Measurements from ENCODE around the gene TBC1D1.

TBC1D1 gene

GRCh38 chr4:38068107-38068506 is 177.2 kb downstream of the TBC1D1 start:
- peaks cover 12% of the 10 kb centered on the region for H3K4me1 Mint-ChIP-seq
- peaks cover 26% of the 10 kb centered on the region for H3K36me3 Mint-ChIP-seq (ENCODE audit: low read depth)
- H3K27ac Mint-ChIP-seq: peak overlapping the region in 2 of 3 experiments; percentile 44 to 73
- H3K27me3 Mint-ChIP-seq (ENCODE audit: low read depth): no peaks in the 10 kb centered on the region
- H3K9me3 Mint-ChIP-seq: no peaks in the 10 kb centered on the region
- no peak overlapping the region for H3K4me3 Mint-ChIP-seq
- TF ChIP-seq CTCF (IDR thresholded peaks at IDR 0.05; ENCODE audit: unreplicated experiment in 3 of 3): no peak

- peaks cover 12% of the 10 kb centered on the region for H3K4me1 Mint-ChIP-seq
- no peaks in the 10 kb centered on the region for H3K9me3 Mint-ChIP-seq
- H3K27me3 Mint-ChIP-seq (ENCODE audit: low read depth): no peaks in the 10 kb centered on the region
- peak overlapping the region; percentile 69 to 91 (median 87) for H3K27ac Mint-ChIP-seq
- H3K36me3 Mint-ChIP-seq (ENCODE audit: low read depth): peaks cover 26% of the 10 kb centered on the region
- peak; percentile 49 to 57 (median 56) for TF ChIP-seq CTCF (IDR thresholded peaks at IDR 0.05; ENCODE audit: unreplicated experiment in 3 of 3)
- H3K4me3 Mint-ChIP-seq: no peak overlapping the region
These were observed 178.4 kb downstream of the TBC1D1 start for GRCh38 chr4:38069271-38069760.

GRCh38 chr4:38071801-38072431 is 181.0 kb downstream of the TBC1D1 start:
- peak overlapping the region; percentile 60 to 66 (median 65) for H3K27ac Mint-ChIP-seq
- no peaks in the 10 kb centered on the region for H3K9me3 Mint-ChIP-seq
- H3K4me3 Mint-ChIP-seq: no peak overlapping the region
- peaks cover 13% of the 10 kb centered on the region for H3K4me1 Mint-ChIP-seq
- peaks cover 46% of the 10 kb centered on the region for H3K36me3 Mint-ChIP-seq (ENCODE audit: low read depth)
- H3K27me3 Mint-ChIP-seq (ENCODE audit: low read depth): no peaks in the 10 kb centered on the region
- TF ChIP-seq CTCF (IDR thresholded peaks at IDR 0.05; ENCODE audit: unreplicated experiment in 3 of 3): no peak

GRCh38 chr4:38072578-38072977 is 181.7 kb downstream of the TBC1D1 start:
- no peak for TF ChIP-seq CTCF (IDR thresholded peaks at IDR 0.05; ENCODE audit: unreplicated experiment in 3 of 3)
- peaks cover 45% of the 10 kb centered on the region for H3K36me3 Mint-ChIP-seq (ENCODE audit: low read depth)

GRCh38 chr4:38073596-38074234 is 182.8 kb downstream of the TBC1D1 start:
- H3K27ac Mint-ChIP-seq: no peak overlapping the region
- no peak overlapping the region for H3K4me3 Mint-ChIP-seq
- H3K27me3 Mint-ChIP-seq (ENCODE audit: low read depth): no peaks in the 10 kb centered on the region

More at GRCh38 chr4:38072578-38072977, 181.7 kb downstream of the TBC1D1 start:
- H3K4me1 Mint-ChIP-seq: peaks cover 16% of the 10 kb centered on the region
- H3K4me3 Mint-ChIP-seq: no peak overlapping the region
- peak overlapping the region in 2 of 3 experiments; percentile 3 to 65 for H3K27ac Mint-ChIP-seq
- H3K27me3 Mint-ChIP-seq (ENCODE audit: low read depth): no peaks in the 10 kb centered on the region
- no peaks in the 10 kb centered on the region for H3K9me3 Mint-ChIP-seq

More at GRCh38 chr4:38073596-38074234, 182.8 kb downstream of the TBC1D1 start:
- H3K9me3 Mint-ChIP-seq: no peaks in the 10 kb centered on the region
- peaks cover 22% of the 10 kb centered on the region for H3K4me1 Mint-ChIP-seq
- TF ChIP-seq CTCF (IDR thresholded peaks at IDR 0.05; ENCODE audit: unreplicated experiment in 3 of 3): no peak
- H3K36me3 Mint-ChIP-seq (ENCODE audit: low read depth): peaks cover 43% of the 10 kb centered on the region

Measured in nephron (organoid).